T follicular helper cell (primary cell): ENCODE results near the gene OXCT2.
"Not testable (repeated sequence)": the region's sequence is repeated elsewhere in the genome, so short reads cannot be mapped to it uniquely, and the experiment has no call there.

ENCODE experiments used
- DNase-seq: peaks from one replicate; pipeline ENCODE4 v3.0.0-alpha.2; 2020; ENCODE audit warnings: low read depth

The OXCT2 gene

GRCh38 chr1:39787468-39787867 is 16.3 kb upstream of the OXCT2 start:
- DNase-seq = no peak

DNA sequence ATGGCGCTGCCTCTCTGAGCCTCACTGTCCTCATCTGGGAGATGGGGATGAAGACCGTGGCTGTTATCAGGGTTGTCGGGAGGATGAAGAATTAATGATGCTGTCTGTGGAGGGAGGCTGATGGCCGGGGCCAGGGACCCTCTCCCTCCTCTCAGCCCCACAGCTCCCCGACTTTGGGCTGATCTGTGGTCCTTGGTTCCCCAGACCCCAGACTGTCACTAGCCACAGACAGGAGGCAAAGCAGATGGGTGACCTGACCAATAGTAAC is 15.9 kb upstream of the OXCT2 start:
- DNase-seq = not testable (repeated sequence)

DNA sequence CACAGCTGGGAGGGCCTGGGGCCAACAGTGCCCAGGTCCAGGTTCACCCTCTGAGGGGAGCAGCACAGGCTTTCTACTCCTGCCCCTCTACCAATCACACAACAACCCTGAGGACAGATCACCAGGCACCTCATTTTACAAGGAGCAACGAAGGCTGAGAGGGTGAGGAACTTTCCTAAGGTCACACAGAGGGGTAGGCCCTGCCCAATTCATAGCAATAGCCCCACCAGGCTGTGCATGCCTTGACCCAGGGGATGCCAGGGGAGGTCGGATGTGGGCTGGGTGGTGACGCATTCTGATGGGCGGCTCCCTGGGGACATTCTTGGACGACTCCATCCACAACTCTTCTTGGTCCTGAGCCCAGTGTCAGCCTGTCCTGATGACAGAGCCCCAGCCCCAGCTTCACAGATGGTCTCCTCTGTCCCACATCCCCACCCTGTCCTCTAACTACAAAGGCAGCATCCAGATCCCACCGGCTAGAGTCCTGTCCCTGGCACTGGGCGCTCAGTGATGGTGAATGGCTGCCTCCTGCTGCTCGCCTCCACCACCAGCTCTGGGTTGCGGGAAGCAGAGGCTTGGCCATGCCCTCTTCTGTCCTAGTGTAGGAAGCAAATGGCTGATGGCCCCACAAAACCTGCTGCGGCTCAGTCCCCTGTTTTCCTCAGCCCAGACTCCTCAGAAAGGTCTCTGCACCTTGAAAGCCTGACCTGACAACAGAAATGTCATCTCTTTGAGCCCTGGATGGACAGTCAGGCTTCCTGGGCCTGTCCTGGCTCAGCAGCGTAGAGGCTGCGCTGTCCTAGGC is 15.4 kb upstream of the OXCT2 start:
- not testable (repeated sequence) for DNase-seq

- not testable (repeated sequence) for DNase-seq
Observed at GRCh38 chr1:39782685-39783084, 11.5 kb upstream of the OXCT2 start.

DNA sequence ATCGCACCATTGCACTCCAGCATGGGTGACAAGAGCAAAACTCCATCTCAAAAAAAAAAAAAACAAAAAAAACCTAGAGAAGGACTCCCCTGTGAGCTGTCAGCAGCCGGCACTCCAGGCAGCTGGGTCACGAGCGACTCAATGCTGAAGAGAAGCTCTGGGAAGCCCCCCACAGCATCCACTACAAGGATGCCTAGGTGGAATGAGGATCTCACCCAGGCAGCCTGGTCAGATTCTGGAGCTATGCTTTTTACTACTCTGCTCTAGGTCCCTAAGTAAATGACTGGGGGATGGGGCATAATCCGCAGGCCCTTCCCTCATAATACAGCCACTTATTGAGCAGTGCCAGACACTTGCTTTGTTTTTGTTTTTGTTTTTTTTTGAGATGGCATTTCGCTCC is 11.0 kb upstream of the OXCT2 start:
- DNase-seq = no peak

DNA sequence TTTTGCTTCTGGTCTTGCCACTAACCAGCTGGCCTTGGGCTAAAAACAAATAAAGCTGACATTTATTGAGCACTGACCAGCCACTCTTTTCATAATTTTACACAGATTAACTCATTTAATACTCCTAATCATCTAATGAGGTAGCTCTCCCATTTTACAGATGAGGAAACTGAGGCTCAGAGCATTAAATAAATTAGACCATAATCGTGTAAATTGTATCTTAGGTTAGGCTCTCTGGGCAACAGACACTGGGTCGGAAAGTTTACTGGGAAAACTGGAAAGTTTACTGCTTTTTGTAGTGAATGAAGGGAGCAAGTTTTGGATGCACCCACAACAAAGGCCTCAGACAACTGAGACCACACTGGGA is 10.2 kb upstream of the OXCT2 start:
- DNase-seq = no peak

DNA sequence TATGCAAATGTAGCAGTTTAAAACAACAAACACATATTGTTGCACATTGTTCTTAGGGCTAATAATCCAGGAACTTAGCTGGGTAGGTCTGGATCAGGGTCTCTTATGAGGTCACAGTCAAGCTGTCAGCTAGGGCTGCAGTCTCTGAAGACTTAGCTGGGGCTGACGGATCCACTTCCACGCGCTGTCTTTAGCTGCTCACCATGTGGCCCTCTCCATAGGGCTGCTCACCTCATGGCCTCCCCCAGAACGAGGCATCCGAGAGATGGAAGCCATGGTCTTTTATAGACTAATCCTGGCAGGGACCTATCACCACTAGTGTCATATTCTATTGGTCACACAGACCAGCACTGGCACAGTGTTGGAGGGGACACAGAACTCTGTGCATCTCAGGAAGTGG is 8.7 kb upstream of the OXCT2 start:
- no peak for DNase-seq

GRCh38 chr1:39779137-39779536 is 8.0 kb upstream of the OXCT2 start:
- no peak for DNase-seq

- not testable (repeated sequence) for DNase-seq
Observed at GRCh38 chr1:39778463-39779099, 7.4 kb upstream of the OXCT2 start.

GRCh38 chr1:39777896-39778295 is 6.7 kb upstream of the OXCT2 start:
- not testable (repeated sequence) for DNase-seq

- DNase-seq = no peak
Observed at GRCh38 chr1:39777306-39777705, 6.2 kb upstream of the OXCT2 start.

DNA sequence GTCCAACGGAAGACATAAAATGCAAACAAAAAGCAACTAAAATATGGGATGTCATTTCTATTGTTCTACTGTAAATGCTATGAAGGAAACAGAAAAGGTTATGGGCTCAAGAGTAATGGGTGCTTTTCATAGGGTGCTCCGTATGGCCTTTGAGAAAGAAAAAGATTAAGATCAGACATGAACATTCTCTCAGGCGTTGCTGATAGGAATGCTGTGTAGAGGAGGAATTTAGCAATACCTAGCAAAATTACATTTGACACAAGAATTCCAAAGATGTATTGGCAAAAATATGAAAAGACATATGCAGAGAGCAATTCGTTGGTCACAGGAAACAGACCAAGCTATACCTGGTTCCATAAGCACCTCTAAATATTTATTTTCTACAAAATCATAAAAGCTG is 5.7 kb upstream of the OXCT2 start:
- DNase-seq = no peak

DNA sequence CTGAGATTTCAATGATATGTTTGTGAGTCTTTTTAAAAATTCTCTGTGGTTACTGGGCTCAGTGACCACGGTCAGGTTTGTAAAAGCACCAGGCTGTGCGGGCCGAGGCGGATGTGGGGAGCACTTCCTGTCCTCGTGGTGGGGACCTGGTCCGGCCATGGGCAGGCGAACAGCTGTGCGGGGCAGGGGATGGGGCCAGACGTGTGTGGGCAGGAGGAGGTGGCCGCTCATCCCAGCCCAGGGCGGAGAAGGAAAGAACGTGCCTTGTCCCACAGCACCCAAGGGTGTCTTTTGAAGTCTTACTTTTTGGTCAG is 5.2 kb upstream of the OXCT2 start:
- no peak for DNase-seq

- DNase-seq = not testable (repeated sequence)
Observed at GRCh38 chr1:39775676-39776399, 4.7 kb upstream of the OXCT2 start.

GRCh38 chr1:39775141-39775540 is 4.0 kb upstream of the OXCT2 start:
- not testable (repeated sequence) for DNase-seq

- not testable (repeated sequence) for DNase-seq
Observed at GRCh38 chr1:39773369-39773979, 2.3 kb upstream of the OXCT2 start.

- not testable (repeated sequence) for DNase-seq
Observed at GRCh38 chr1:39770100-39771021, 787 bp downstream of the OXCT2 start.

DNA sequence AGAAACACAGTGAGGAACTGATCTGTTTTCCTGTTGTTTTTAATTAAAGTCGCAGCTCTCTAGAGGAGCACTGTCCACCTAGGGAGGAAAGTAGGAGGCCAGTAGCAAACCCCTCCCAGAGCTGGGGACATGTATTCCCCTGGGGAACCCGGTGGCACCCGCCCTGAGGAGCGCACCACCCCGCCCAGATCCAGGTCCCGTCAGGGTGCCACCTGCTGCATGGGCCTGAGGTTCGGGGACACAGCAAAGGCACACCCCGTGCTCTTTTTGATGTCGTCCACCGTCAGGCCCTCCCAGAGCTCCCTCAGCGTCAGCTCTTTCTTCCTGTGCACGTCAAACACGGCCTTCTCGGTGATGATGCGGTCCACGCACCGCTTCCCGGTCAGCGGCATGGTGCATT is 1.6 kb downstream of the OXCT2 start:
- DNase-seq = not testable (repeated sequence)

GRCh38 chr1:39766466-39766865 is 4.7 kb downstream of the OXCT2 start:
- not testable (repeated sequence) for DNase-seq

DNA sequence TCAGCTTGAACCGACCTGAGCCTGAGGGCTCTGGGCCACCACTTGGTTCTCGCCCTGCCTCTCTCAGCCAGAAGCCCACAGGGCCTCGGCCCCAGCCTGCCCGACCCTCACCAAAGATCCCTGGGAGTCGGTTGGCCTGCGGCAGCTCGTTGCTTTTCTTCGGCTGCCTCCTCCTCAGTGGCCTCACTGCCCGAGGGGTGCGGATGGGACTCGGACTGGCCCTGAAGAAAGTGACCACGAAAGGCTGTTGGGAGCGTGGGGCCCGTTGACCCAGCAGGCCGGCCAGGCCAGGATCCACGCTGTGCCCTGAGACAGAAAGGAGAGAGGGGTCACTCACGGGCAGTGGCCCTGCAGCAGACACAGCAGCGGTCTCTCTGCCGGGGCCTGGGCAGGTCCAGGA is 6.6 kb downstream of the OXCT2 start:
- not testable (repeated sequence) for DNase-seq

DNA sequence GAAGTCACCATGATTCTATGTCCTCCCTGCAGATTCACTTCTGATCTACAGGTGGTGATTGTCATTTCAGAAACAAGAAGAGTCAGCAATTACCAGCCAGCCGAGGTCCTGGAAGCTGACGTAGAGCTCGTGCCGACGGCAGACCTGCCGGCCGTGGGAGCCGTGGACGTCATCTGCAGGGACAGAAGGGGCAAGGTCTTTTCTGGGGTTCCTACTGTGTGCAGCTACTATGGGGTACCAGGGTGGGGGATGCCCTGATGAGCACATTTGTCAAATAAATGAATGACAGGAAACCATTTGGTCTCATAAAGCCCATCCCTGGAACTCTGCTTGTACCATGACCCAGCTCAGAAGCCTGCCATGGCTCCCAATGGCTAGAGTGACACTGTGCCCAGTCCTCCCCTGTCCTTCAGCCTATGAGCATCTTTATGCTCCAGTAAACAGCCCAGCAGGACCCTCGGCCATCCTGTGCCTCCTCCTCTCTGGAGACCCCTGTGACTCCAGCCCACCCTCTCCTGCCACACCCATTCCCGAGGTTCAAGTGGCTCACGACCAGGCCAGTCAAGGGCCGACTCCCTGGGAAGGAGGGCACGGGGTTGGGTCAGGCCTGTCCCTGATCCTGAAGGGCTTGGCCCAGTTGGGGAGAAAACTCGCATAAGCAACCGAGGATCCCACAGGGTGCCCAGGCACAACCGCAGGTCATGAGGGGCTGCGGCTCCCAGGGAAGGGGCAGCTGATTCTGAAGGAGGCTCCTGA is 7.4 kb downstream of the OXCT2 start:
- DNase-seq = not testable (repeated sequence)
